ENCODE measurements around the gene PHLPP2.

GRCh38 chr16:71698491-71698890 lies 26.0 kb downstream of the PHLPP2 start:
- TF ChIP-seq POLR2A (IDR thresholded peaks at IDR 0.05) (no peak), CTCF (IDR thresholded peaks at IDR 0.05) (no peak), POLR2AphosphoS5 (IDR thresholded peaks at IDR 0.05) (no peak)
